GM19455 (cell line): Measurements from ENCODE around the gene MPZL2.
"Not testable (repeated sequence)": the region's sequence is repeated elsewhere in the genome, so short reads cannot be mapped to it uniquely, and the experiment has no call there.

ENCODE experiments used
- ATAC-seq: cut with Tn5 transposase; IDR thresholded peaks from one replicate; pipeline ENCODE4 v1.9.1; 2021; ENCODE audit not compliant: unreplicated experiment

The MPZL2 gene

GRCh38 chr11:118263695-118264568 is at the start of gene MPZL2:
MPZL2 (minus strand) TSS chr11:118264297; CDS start chr11:118264153, 144 bp downstream.
- ATAC-seq = no peak

GRCh38 chr11:118313242-118313641 is 49.1 kb upstream of the MPZL2 start:
- no peak for ATAC-seq

- no peak for ATAC-seq
Measured at GRCh38 chr11:118312328-118312727, 48.2 kb upstream of the MPZL2 start.

GRCh38 chr11:118311518-118311917 is 47.4 kb upstream of the MPZL2 start:
- no peak for ATAC-seq

GRCh38 chr11:118310781-118311485 is 46.8 kb upstream of the MPZL2 start:
- ATAC-seq = no peak

GRCh38 chr11:118310271-118310670 is 46.2 kb upstream of the MPZL2 start:
- no peak for ATAC-seq

- not testable (repeated sequence) for ATAC-seq
Measured at GRCh38 chr11:118308995-118309528, 45.0 kb upstream of the MPZL2 start.

- no peak for ATAC-seq
Measured at GRCh38 chr11:118306556-118306955, 42.5 kb upstream of the MPZL2 start.

- ATAC-seq = no peak
Measured at GRCh38 chr11:118305726-118306125, 41.6 kb upstream of the MPZL2 start.

- no peak for ATAC-seq
Measured at GRCh38 chr11:118304568-118305248, 40.6 kb upstream of the MPZL2 start, which contains the start of gene CD3E. CD3E (plus strand) TSS chr11:118304730; CDS start chr11:118304953, 223 bp downstream.

GRCh38 chr11:118304227-118304567 is 40.1 kb upstream of the MPZL2 start:
- ATAC-seq = no peak

GRCh38 chr11:118301600-118302195 is 37.6 kb upstream of the MPZL2 start:
- ATAC-seq = no peak

- ATAC-seq = no peak
Measured at GRCh38 chr11:118295815-118296454, 31.8 kb upstream of the MPZL2 start.

GRCh38 chr11:118295199-118295598 is 31.1 kb upstream of the MPZL2 start:
- ATAC-seq = no peak

GRCh38 chr11:118294053-118294452 is 30.0 kb upstream of the MPZL2 start:
- ATAC-seq = no peak

- no peak for ATAC-seq
Measured at GRCh38 chr11:118291477-118292135, 27.5 kb upstream of the MPZL2 start.

- ATAC-seq = no peak
Measured at GRCh38 chr11:118290923-118291322, 26.8 kb upstream of the MPZL2 start.

GRCh38 chr11:118289401-118289800 is 25.3 kb upstream of the MPZL2 start:
- no peak for ATAC-seq

GRCh38 chr11:118287006-118287405 is 22.9 kb upstream of the MPZL2 start:
- no peak for ATAC-seq

GRCh38 chr11:118286545-118286944 is 22.4 kb upstream of the MPZL2 start:
- ATAC-seq = no peak
